ENCODE results near the gene IGF2BP2. TPM values are rescaled to one million over a fixed set of nuclear protein-coding genes. Genes with fewer than 3 reads are reported as not detected.
"Not testable (repeated sequence)": the region's sequence is repeated elsewhere in the genome, so short reads cannot be mapped to it uniquely, and the experiment has no call there.

Gene IGF2BP2
- total RNA-seq, 1 donor from 2014 or later: 57.6 TPM

DNA sequence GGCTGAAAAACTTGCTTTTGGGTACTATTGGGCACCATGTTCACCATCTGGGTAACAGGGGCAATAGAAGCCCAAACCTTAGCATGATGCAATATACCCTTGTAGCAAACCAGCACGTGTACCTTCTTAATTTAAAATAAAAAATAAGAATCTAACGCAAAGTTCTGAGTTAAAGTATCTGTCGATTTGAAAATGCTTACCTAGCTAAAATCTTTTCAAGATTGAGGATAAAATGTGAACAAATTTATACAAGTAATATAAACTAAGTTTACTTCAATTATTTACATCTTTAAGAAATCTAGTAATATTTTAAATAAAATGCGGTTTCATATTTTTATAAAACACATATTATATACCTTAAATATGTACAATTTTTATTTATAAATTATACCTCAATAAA is 38.1 kb upstream of the IGF2BP2 start:
- TF ChIP-seq, protein P1, sequence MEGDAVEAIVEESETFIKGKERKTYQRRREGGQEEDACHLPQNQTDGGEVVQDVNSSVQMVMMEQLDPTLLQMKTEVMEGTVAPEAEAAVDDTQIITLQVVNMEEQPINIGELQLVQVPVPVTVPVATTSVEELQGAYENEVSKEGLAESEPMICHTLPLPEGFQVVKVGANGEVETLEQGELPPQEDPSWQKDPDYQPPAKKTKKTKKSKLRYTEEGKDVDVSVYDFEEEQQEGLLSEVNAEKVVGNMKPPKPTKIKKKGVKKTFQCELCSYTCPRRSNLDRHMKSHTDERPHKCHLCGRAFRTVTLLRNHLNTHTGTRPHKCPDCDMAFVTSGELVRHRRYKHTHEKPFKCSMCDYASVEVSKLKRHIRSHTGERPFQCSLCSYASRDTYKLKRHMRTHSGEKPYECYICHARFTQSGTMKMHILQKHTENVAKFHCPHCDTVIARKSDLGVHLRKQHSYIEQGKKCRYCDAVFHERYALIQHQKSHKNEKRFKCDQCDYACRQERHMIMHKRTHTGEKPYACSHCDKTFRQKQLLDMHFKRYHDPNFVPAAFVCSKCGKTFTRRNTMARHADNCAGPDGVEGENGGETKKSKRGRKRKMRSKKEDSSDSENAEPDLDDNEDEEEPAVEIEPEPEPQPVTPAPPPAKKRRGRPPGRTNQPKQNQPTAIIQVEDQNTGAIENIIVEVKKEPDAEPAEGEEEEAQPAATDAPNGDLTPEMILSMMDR (conservative IDR thresholded peaks at IDR 0.05; ENCODE audit: low read depth, low read length): no peak
- H3K4me3 ChIP-seq (ENCODE audit: low read depth, low read length): no peak overlapping the region
- DNase-seq (ENCODE audit: low read depth): no peak

DNA sequence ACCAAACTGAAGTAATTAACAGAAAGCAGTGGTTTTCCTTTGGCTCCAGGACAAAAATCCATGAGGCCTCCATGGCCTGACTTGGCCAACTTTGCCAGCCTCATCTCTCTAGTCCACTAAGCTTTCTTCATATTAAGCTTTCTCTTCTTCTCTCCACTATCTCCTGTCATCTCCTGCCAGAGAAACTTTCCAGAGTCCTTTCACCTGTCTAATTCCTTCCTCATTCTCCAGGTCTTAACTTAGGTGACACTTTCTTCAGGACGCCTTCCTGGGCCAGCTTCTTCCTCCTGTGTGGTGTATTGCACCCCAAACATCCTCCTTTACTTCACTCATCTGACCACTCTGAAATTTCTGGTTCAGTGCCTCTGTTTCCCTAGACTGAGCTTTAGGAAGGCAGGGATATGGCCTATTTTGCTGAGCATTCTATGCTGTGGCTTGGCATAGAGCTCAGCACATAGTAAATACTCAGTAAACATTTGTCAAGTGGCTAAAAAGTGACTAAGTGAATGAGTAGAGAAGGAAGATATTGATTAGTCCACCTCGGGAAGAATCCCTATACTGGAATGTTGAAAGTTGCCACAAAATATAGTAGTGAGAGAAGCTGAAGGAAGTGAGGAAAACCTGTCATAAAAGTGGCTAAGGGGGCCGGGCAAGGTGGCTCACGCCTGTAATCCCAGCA is 34.6 kb upstream of the IGF2BP2 start:
- no peak for DNase-seq (ENCODE audit: low read depth)
- TF ChIP-seq, protein P1 (conservative IDR thresholded peaks at IDR 0.05; ENCODE audit: low read depth, low read length): no peak
- H3K4me3 ChIP-seq (ENCODE audit: low read depth, low read length): no peak overlapping the region

DNA sequence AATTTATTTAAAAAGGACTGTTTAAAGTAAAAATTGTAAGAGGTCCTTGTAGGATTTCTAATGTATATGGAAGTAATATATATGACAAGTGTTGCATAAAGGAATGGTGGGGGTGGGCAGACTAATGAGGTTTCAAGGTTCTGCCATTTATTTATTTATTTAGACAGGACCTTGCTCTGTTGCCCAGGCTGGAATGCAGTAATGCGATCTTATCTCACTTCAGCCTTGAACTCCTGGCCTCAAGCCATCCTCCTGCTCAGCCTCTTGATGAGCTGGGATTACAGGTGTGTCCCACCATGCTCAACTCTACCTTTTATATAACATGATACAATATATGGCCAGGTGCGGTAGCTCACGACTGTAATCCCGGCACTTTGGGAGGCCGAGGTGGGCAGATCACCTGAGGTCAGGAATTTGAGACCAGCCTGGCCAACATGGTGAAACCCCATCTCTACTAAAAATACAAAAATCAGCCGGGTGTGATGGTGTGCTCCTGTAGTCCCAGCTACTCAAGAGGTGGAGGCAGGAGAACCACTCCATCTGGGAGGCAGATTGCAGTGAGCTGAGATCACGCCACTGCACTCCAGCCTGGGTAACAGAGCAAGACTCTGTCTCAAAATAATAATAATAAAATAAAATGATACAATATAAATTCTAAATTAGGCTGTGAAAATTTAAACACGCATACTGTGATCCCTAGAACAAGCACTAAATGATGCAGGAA is 33.8 kb upstream of the IGF2BP2 start:
- no peak overlapping the region for H3K4me3 ChIP-seq (ENCODE audit: low read depth, low read length)
- TF ChIP-seq, protein P1 (conservative IDR thresholded peaks at IDR 0.05; ENCODE audit: low read depth, low read length): no peak
- DNase-seq (ENCODE audit: low read depth): no peak

DNA sequence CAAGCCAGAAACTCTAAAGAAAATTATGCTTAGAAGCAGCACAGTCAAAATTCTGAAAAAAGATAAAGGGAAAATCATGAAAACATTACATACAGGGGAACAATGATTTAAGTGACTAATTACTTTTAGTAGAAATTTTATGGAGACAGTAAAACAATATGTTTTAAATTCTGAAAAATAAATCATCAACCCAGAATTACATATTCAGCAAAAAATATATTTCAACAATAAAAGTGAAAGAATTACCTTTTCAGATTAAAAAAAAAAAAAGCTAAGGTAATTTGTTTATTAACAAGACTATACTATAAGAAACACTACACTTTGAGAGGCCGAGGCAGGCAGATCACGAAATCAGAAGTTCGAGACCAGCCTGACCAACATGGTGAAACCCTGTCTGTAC is 32.4 kb upstream of the IGF2BP2 start:
- no peak for DNase-seq (ENCODE audit: low read depth)
- TF ChIP-seq, protein P1 (conservative IDR thresholded peaks at IDR 0.05; ENCODE audit: low read depth, low read length): no peak
- no peak overlapping the region for H3K4me3 ChIP-seq (ENCODE audit: low read depth, low read length)

DNA sequence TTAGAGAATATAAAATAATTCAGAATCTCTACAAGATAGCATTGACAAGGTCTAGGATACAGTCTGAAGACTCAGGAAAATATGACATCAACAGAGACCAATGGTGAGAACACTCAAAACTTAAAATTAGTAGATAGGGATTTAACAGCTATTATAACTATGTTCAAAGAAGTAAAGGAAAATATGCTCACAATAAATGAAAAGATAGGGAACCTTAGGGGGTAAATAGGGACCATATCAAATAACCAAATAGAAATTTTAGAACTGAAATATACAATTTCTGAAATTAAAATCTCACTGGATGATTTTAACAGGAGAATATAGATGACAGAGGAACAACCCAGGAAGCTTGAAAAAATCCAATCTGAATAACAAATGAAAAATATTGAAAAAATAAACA is 31.8 kb upstream of the IGF2BP2 start:
- no peak overlapping the region for H3K4me3 ChIP-seq (ENCODE audit: low read depth, low read length)
- no peak for DNase-seq (ENCODE audit: low read depth)
- TF ChIP-seq, protein P1 (conservative IDR thresholded peaks at IDR 0.05; ENCODE audit: low read depth, low read length): no peak

DNA sequence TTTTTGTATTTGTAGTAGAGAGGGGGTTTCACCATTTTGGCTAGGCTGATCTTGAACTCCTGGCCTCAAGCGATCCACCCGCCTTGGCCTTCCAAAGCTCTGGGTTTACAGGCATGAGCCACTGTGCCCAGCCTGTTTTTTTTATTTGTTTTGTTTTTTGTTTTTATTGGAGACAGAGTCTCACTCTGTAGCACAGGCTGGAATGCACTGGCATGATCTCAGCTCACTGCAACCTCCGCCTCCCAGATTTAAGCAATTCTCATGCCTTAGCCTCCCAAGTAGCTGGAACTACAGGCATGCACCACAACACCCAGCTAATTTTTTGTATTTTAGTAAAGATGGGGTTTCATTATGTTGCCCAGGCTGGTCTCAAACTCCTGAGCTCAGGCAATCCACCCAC is 28.9 kb upstream of the IGF2BP2 start:
- not testable (repeated sequence) for DNase-seq (ENCODE audit: low read depth); H3K4me3 ChIP-seq (ENCODE audit: low read depth, low read length)

DNA sequence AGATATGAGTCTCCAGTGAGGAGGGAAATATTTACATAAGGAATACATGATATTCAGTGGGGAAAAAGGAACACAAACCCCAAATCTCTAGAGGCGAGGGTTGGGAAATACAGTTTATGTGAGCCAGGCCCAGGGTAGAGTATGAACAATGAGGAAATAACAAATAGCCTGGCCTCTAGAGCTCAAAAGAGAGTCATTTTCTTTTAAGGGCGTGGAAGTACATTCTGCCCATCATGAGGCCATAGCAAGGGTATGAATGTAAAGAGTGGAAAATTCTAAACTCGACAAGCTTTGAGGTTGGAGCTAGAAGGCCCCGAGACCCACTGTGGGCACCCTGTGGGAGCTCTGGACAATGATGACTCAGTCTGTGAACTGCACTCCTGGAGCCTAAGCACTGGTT is 27.8 kb upstream of the IGF2BP2 start:
- TF ChIP-seq, protein P1 (conservative IDR thresholded peaks at IDR 0.05; ENCODE audit: low read depth, low read length): no peak
- DNase-seq (ENCODE audit: low read depth): no peak
- no peak overlapping the region for H3K4me3 ChIP-seq (ENCODE audit: low read depth, low read length)
